Measurements from ENCODE around the gene ZNF516. TPM values are rescaled to one million over a fixed set of nuclear protein-coding genes. Genes with fewer than 3 reads are reported as not detected.

Gene ZNF516
- total RNA-seq, 1 donor from 2014 or later = 19.4 TPM

DNA sequence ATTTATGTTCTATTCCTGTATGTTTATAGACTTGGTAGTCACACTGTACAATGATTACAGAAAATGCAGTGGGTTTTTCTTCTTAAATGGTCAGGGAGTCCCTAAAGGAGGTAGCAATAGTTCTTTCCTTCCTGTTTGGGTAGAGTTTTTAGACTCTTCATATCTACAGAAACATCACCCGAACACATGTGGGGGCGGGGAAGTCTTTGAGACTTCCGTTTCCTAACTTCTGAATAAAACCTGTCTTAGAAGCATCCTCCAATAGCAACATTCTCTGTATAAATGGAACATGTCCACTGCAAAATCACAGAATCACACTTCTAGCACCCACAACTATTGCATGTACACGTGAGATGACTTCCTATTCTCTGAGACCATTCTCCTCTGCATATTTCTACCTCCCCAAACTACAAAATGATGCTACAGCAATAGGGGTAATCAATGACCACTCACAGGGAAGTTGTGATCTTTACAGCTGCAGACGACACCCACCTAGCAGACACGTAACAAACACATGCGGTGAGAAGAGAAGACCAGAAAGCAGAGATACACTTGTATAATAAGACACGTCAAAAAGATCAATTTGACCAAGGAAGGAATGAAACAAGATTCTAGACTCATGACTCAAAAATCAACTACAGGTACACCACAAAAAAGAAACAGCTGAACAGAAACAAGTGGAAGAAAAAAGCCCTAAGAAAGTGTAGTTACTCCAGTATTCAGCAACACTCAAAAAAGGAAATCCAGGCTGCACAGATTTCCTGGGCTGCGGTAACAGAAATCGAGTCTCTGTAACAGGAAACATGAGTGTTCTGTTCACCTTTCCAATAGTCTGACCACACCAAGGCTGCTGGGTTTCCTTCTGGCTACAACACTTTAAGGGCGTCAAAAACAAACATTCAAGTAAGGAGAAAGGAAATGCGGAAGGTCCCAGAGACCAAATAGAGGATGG lies 120.4 kb downstream of the ZNF516 start:
- no peak for DNase-seq
- Mint-ChIP-seq H3K36me3 (ENCODE audit: low read depth) (peaks cover 29% of the 10 kb centered on the region), H3K4me1 (peaks cover 24% of the 10 kb centered on the region), H3K9me3 (no peaks in the 10 kb centered on the region), H3K4me3 (no peak overlapping the region), H3K27me3 (no peaks in the 10 kb centered on the region), H3K27ac (no peak overlapping the region)
- intact Hi-C loops (cut with micrococcal nuclease) = no loop called here
- CTCF ChIA-PET = no interaction called here
- TF ChIP-seq, protein P1, sequence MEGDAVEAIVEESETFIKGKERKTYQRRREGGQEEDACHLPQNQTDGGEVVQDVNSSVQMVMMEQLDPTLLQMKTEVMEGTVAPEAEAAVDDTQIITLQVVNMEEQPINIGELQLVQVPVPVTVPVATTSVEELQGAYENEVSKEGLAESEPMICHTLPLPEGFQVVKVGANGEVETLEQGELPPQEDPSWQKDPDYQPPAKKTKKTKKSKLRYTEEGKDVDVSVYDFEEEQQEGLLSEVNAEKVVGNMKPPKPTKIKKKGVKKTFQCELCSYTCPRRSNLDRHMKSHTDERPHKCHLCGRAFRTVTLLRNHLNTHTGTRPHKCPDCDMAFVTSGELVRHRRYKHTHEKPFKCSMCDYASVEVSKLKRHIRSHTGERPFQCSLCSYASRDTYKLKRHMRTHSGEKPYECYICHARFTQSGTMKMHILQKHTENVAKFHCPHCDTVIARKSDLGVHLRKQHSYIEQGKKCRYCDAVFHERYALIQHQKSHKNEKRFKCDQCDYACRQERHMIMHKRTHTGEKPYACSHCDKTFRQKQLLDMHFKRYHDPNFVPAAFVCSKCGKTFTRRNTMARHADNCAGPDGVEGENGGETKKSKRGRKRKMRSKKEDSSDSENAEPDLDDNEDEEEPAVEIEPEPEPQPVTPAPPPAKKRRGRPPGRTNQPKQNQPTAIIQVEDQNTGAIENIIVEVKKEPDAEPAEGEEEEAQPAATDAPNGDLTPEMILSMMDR (IDR thresholded peaks at IDR 0.05) = no peak
- no peak for ATAC-seq (ENCODE audit: low read depth)
- POLR2A ChIA-PET = no interaction called here

DNA sequence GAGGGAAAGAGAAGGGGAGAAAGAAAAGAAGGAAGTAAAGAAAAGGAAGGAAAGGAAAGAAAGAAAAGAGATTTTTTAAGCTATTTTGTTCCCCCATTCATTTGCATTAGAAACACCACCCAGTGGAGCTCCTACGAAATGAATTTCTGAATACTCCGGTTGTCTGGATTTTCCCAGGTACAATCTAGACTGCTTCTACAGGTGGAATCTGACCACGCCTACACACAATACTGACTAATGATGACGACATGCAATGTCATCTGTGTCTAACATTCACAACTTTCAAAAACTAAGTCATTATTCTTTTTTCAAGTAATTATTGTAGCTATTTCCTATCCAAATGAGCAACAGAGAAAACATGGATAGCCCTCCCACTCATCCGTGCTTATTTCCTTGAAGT lies 121.7 kb downstream of the ZNF516 start:
- ChIA-PET CTCF (no interaction called here), POLR2A (no interaction called here)
- TF ChIP-seq, protein P1 (IDR thresholded peaks at IDR 0.05) = no peak
- no peak overlapping the region for H3K4me3 Mint-ChIP-seq
- intact Hi-C loops (cut with micrococcal nuclease) = no loop called here
- no peaks in the 10 kb centered on the region for H3K27me3 Mint-ChIP-seq
- peaks cover 30% of the 10 kb centered on the region for H3K36me3 Mint-ChIP-seq (ENCODE audit: low read depth)
- no peak overlapping the region for H3K27ac Mint-ChIP-seq
- H3K4me1 Mint-ChIP-seq = peaks cover 24% of the 10 kb centered on the region
- H3K9me3 Mint-ChIP-seq = no peaks in the 10 kb centered on the region
- no peak for DNase-seq
- no peak for ATAC-seq (ENCODE audit: low read depth)

DNA sequence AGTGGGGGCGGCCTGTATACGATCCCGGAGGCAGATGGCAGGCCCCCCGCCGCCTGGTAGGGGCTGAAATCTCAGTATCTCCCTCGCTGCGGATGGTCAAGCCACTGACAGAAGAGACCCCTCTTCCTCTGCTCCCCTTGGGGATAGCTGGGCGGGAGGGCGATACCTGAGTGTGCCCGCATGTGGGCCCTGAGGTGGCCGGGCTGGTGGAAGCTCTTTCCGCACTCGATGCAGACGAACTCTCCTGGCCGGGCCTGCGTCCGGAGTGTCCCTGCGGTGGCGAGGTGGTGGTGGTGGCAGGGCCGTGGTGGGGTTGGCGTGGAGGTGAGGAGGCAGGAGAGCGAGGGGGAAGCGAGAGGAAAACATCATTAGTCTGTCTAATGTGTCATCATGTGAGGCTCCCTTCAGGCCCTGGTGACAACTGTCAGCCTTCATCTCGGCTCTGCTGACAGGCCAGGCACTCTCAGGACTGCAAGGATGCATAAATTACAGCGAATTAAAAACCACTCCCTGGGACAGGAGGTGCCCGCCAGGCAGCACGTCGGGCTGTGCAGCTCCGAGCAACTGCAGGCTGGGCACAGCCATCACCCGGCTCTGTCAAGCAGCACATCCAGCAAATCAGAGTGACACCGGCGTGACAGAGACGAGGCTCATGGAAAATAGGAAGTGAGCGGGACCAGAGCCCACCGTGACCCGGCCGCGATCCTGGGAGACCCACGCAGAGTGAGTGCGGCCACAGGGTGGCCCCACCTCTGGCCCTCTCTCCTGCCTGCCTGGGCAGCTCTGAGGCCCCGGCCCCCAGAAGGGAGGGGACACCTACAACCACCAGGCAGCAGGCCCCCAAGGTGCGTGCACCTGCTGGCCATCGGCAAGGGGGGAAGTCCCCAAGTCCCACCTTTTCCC lies 123.5 kb downstream of the ZNF516 start:
- ChIA-PET POLR2A (no interaction called here), CTCF (no interaction called here)
- ATAC-seq (ENCODE audit: low read depth) (no peak), DNase-seq (no peak)
- H3K9me3 Mint-ChIP-seq = no peaks in the 10 kb centered on the region
- no peak overlapping the region for H3K4me3 Mint-ChIP-seq
- intact Hi-C loops (cut with micrococcal nuclease) = no loop called here
- H3K4me1 Mint-ChIP-seq = peaks cover 24% of the 10 kb centered on the region
- no peaks in the 10 kb centered on the region for H3K27me3 Mint-ChIP-seq
- no peak overlapping the region for H3K27ac Mint-ChIP-seq
- TF ChIP-seq, protein P1 (IDR thresholded peaks at IDR 0.05) = no peak
- H3K36me3 Mint-ChIP-seq (ENCODE audit: low read depth) = peaks cover 28% of the 10 kb centered on the region

DNA sequence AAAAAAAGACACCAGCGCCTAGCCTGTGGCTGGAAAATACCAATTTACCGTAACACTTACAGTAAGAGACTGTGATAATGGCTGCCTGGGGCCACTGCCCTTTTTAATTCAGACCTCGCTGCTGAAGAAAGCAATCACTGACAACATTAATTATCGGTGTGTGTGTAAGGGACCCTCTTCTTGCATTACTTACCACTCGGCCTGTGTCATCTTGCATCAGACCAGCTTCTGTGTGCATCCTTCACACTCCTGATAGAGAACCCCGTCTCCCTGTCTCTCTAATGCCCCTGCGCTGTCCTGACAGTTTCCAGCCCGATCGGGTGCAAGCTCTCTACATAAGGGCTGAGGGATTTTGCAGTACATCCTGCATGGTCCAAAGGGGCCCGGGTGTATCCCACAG lies 124.4 kb downstream of the ZNF516 start:
- ChIA-PET CTCF (no interaction called here), POLR2A (no interaction called here)
- Mint-ChIP-seq H3K27ac (no peak overlapping the region), H3K27me3 (no peaks in the 10 kb centered on the region), H3K9me3 (no peaks in the 10 kb centered on the region), H3K4me3 (no peak overlapping the region), H3K36me3 (ENCODE audit: low read depth) (peaks cover 28% of the 10 kb centered on the region), H3K4me1 (peaks cover 21% of the 10 kb centered on the region)
- DNase-seq (no peak), ATAC-seq (ENCODE audit: low read depth) (no peak)
- TF ChIP-seq, protein P1 (IDR thresholded peaks at IDR 0.05) = no peak
- intact Hi-C loops (cut with micrococcal nuclease) = no loop called here

DNA sequence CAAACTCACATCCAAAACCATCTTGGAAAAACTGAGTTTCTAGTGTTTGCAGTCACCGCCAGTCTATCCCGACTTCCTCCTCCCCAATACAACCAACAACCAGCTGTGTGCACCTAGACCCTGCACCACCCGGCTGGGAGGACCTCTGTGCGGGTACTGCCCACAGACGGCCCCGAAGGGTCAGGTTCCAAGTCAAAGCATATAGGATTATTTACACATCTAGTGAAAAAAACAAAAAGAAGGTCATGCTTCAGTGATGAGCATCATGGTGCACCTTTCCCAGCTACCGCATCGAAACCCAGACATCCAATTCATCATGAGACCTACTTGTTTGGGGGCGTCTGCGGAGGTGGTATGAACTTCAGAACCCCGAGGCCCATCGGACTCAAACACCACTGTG lies 124.8 kb downstream of the ZNF516 start:
- TF ChIP-seq, protein P1 (IDR thresholded peaks at IDR 0.05) = no peak
- Mint-ChIP-seq H3K9me3 (no peaks in the 10 kb centered on the region), H3K4me1 (peaks cover 19% of the 10 kb centered on the region), H3K36me3 (ENCODE audit: low read depth) (peaks cover 28% of the 10 kb centered on the region), H3K4me3 (no peak overlapping the region), H3K27me3 (no peaks in the 10 kb centered on the region), H3K27ac (no peak overlapping the region)
- DNase-seq (no peak), ATAC-seq (ENCODE audit: low read depth) (no peak)
- intact Hi-C loops (cut with micrococcal nuclease) = no loop called here
- CTCF ChIA-PET = no interaction called here
- POLR2A ChIA-PET = no interaction called here

All from activated B cell treated with CpG ODN at 0.5 μM for 24 hours (primary cell).